Measurements from ENCODE around the gene CATSPERZ. TPM values are rescaled to one million over a fixed set of nuclear protein-coding genes. Genes with fewer than 3 reads are reported as not detected.

CATSPERZ gene
- total and polyA plus RNA-seq, 7 experiments from 2014 or later, result 0.60 TPM; not detected in 6

- H3K27me3 ChIP-seq (ENCODE audit: control insufficient read depth in 2 of 2, insufficient read depth in 2 of 2, low read length in 2 of 2), result no peaks in the 10 kb centered on the region
Observed at GRCh38 chr11:64348383-64349024, 48.3 kb downstream of the CATSPERZ start.

GRCh38 chr11:64349025-64349387 is 48.8 kb downstream of the CATSPERZ start:
- Histone ChIP-seq H3K4me3 (ENCODE audit: low read length) (no peak overlapping the region), H3K27ac (ENCODE audit: low read depth, low read length) (no peak overlapping the region), H3K27me3 (ENCODE audit: control insufficient read depth in 2 of 2, insufficient read depth in 2 of 2, low read length in 2 of 2) (no peaks in the 10 kb centered on the region), H3K4me1 (ENCODE audit: control insufficient read depth in 2 of 2, insufficient read depth in 2 of 2, low read length in 2 of 2) (no peaks in the 10 kb centered on the region), H3K9me3 (ENCODE audit: control insufficient read depth in 2 of 3, low read length in 3 of 3) (no peaks in the 10 kb centered on the region), H3K36me3 (ENCODE audit: control insufficient read depth in 2 of 3, insufficient read depth in 3 of 3, low read length in 3 of 3) (peaks cover 0 to 59% (median 9%) of the 10 kb centered on the region in 3 experiments)
- H3K4me3 Mint-ChIP-seq, result no peak overlapping the region
- CTCF ChIA-PET, result no interaction called here
- ATAC-seq (no peak), DNase-seq (no peak)
- H3K4me1 Mint-ChIP-seq, result peaks cover 4 to 12% (median 5%) of the 10 kb centered on the region in 7 donors
- no peaks in the 10 kb centered on the region for H3K27me3 Mint-ChIP-seq
- intact Hi-C loops (cut with micrococcal nuclease), result no loop called here
- no peaks in the 10 kb centered on the region for H3K9me3 Mint-ChIP-seq
- H3K27ac Mint-ChIP-seq, result no peak overlapping the region
- H3K36me3 Mint-ChIP-seq, result peaks cover 0 to 8% (median 5%) of the 10 kb centered on the region in 5 donors
- POLR2A ChIA-PET, result interaction anchor here (1.2 kb wide), 1 partner anchor 10 kb away, joined by 3 read pairs; no protein-coding TSS in a partner anchor

More at GRCh38 chr11:64348383-64349024, 48.3 kb downstream of the CATSPERZ start:
- Histone ChIP-seq H3K27ac (ENCODE audit: low read depth, low read length) (no peak overlapping the region), H3K4me1 (ENCODE audit: control insufficient read depth in 2 of 2, insufficient read depth in 2 of 2, low read length in 2 of 2) (no peaks in the 10 kb centered on the region), H3K4me3 (ENCODE audit: low read length) (no peak overlapping the region), H3K36me3 (ENCODE audit: control insufficient read depth in 2 of 3, insufficient read depth in 3 of 3, low read length in 3 of 3) (peaks cover 0 to 59% (median 10%) of the 10 kb centered on the region in 3 experiments), H3K9me3 (ENCODE audit: control insufficient read depth in 2 of 3, low read length in 3 of 3) (no peaks in the 10 kb centered on the region)
- ChIA-PET CTCF (no interaction called here), POLR2A (interaction anchor here (1.2 kb wide), 1 partner anchor 9 kb away, joined by 3 read pairs; no protein-coding TSS in a partner anchor)
- DNase-seq (no peak), ATAC-seq (no peak)
- Mint-ChIP-seq H3K4me1 (peaks cover 4 to 12% (median 5%) of the 10 kb centered on the region in 7 donors), H3K27ac (no peak overlapping the region), H3K4me3 (no peak overlapping the region), H3K9me3 (no peaks in the 10 kb centered on the region), H3K27me3 (no peaks in the 10 kb centered on the region), H3K36me3 (peaks cover 0 to 8% (median 5%) of the 10 kb centered on the region in 5 donors)
- intact Hi-C loops (cut with micrococcal nuclease), result no loop called here

- ATAC-seq (no peak), DNase-seq (no peak)
- no peaks in the 10 kb centered on the region for H3K9me3 Mint-ChIP-seq
- H3K4me1 ChIP-seq (ENCODE audit: control insufficient read depth in 2 of 2, insufficient read depth in 2 of 2, low read length in 2 of 2), result no peaks in the 10 kb centered on the region
- no peaks in the 10 kb centered on the region for H3K27me3 Mint-ChIP-seq
- H3K4me1 Mint-ChIP-seq, result peaks cover 4 to 12% (median 5%) of the 10 kb centered on the region in 7 donors
- H3K27ac Mint-ChIP-seq, result no peak overlapping the region
- H3K27ac ChIP-seq (ENCODE audit: low read depth, low read length), result no peak overlapping the region
- peaks cover 0 to 8% (median 5%) of the 10 kb centered on the region in 5 donors for H3K36me3 Mint-ChIP-seq
- no peak overlapping the region for H3K4me3 Mint-ChIP-seq
- H3K4me3 ChIP-seq (ENCODE audit: low read length), result no peak overlapping the region
- H3K9me3 ChIP-seq (ENCODE audit: control insufficient read depth in 2 of 3, low read length in 3 of 3), result no peaks in the 10 kb centered on the region
- ChIA-PET POLR2A (interaction anchor here (1.2 kb wide), 1 partner anchor 10 kb away, joined by 3 read pairs; no protein-coding TSS in a partner anchor), CTCF (no interaction called here)
- intact Hi-C loops (cut with micrococcal nuclease), result no loop called here
- peaks cover 0 to 55% (median 5%) of the 10 kb centered on the region in 3 experiments for H3K36me3 ChIP-seq (ENCODE audit: control insufficient read depth in 2 of 3, insufficient read depth in 3 of 3, low read length in 3 of 3)
- no peaks in the 10 kb centered on the region for H3K27me3 ChIP-seq (ENCODE audit: control insufficient read depth in 2 of 2, insufficient read depth in 2 of 2, low read length in 2 of 2)
Observed at GRCh38 chr11:64349404-64349803, 49.2 kb downstream of the CATSPERZ start.

GRCh38 chr11:64351136-64351631 is 51.0 kb downstream of the CATSPERZ start:
- H3K36me3 ChIP-seq (ENCODE audit: control insufficient read depth in 2 of 3, insufficient read depth in 3 of 3, low read length in 3 of 3), result peaks cover 0 to 52% (median 3%) of the 10 kb centered on the region in 3 experiments
- intact Hi-C loops (cut with micrococcal nuclease), result no loop called here
- no peak overlapping the region for H3K27ac ChIP-seq (ENCODE audit: low read depth, low read length)
- H3K4me1 ChIP-seq (ENCODE audit: control insufficient read depth in 2 of 2, insufficient read depth in 2 of 2, low read length in 2 of 2), result no peaks in the 10 kb centered on the region
- no peak overlapping the region for H3K4me3 ChIP-seq (ENCODE audit: low read length)
- H3K27me3 ChIP-seq (ENCODE audit: control insufficient read depth in 2 of 2, insufficient read depth in 2 of 2, low read length in 2 of 2), result no peaks in the 10 kb centered on the region
- no peak overlapping the region for H3K4me3 Mint-ChIP-seq
- no peaks in the 10 kb centered on the region for H3K36me3 Mint-ChIP-seq
- no peak overlapping the region for H3K27ac Mint-ChIP-seq
- POLR2A ChIA-PET, result interaction anchor here (0.6 kb wide), 2 partner anchors 42 to 144 kb away, joined by 3 read pairs; no protein-coding TSS in a partner anchor
- no peaks in the 10 kb centered on the region for H3K27me3 Mint-ChIP-seq
- DNase-seq, result no peak
- CTCF ChIA-PET, result no interaction called here
- ATAC-seq, result no peak
- H3K4me1 Mint-ChIP-seq, result peaks cover 0 to 8% (median 0%) of the 10 kb centered on the region in 7 donors
- no peaks in the 10 kb centered on the region for H3K9me3 ChIP-seq (ENCODE audit: control insufficient read depth in 2 of 3, low read length in 3 of 3)
- H3K9me3 Mint-ChIP-seq, result no peaks in the 10 kb centered on the region

- Mint-ChIP-seq H3K4me1 (peaks cover 5 to 13% (median 6%) of the 10 kb centered on the region in 7 donors), H3K9me3 (no peaks in the 10 kb centered on the region), H3K36me3 (peaks cover 0 to 3% (median 0%) of the 10 kb centered on the region in 5 donors), H3K27me3 (no peaks in the 10 kb centered on the region), H3K4me3 (no peak overlapping the region), H3K27ac (no peak overlapping the region)
- ChIA-PET POLR2A (no interaction called here), CTCF (interaction anchor here (0.5 to 3.5 kb wide), 4 partner anchors 35 to 1711 kb away, joined by 3 to 18 read pairs (median 4); partner anchors contain the start of genes PRDX5 and TRMT112)
- H3K27ac ChIP-seq (ENCODE audit: low read depth, low read length), result no peak overlapping the region
- H3K27me3 ChIP-seq (ENCODE audit: control insufficient read depth in 2 of 2, insufficient read depth in 2 of 2, low read length in 2 of 2), result no peaks in the 10 kb centered on the region
- H3K36me3 ChIP-seq (ENCODE audit: control insufficient read depth in 2 of 3, insufficient read depth in 3 of 3, low read length in 3 of 3), result peaks cover 0 to 52% (median 3%) of the 10 kb centered on the region in 3 experiments
- intact Hi-C loops (cut with micrococcal nuclease), result no loop called here
- DNase-seq (no peak), ATAC-seq (no peak)
- H3K4me1 ChIP-seq (ENCODE audit: control insufficient read depth in 2 of 2, insufficient read depth in 2 of 2, low read length in 2 of 2), result peaks cover 0 to under 1% of the 10 kb centered on the region in 2 donors
- no peak overlapping the region for H3K4me3 ChIP-seq (ENCODE audit: low read length)
- no peaks in the 10 kb centered on the region for H3K9me3 ChIP-seq (ENCODE audit: control insufficient read depth in 2 of 3, low read length in 3 of 3)
Observed at GRCh38 chr11:64352099-64352994, 52.2 kb downstream of the CATSPERZ start.

GRCh38 chr11:64352995-64353714 is 53.0 kb downstream of the CATSPERZ start:
- H3K27me3 Mint-ChIP-seq, result no peaks in the 10 kb centered on the region
- no peak overlapping the region for H3K27ac Mint-ChIP-seq
- ATAC-seq, result no peak
- H3K36me3 Mint-ChIP-seq, result peaks cover 0 to 3% (median 0%) of the 10 kb centered on the region in 5 donors
- POLR2A ChIA-PET, result interaction anchor here (0.7 kb wide), 1 partner anchor 36 kb away, joined by 3 read pairs; the partner anchor contains the start of genes PRDX5 and TRMT112
- Histone ChIP-seq H3K9me3 (ENCODE audit: control insufficient read depth in 2 of 3, low read length in 3 of 3) (no peaks in the 10 kb centered on the region), H3K4me1 (ENCODE audit: control insufficient read depth in 2 of 2, insufficient read depth in 2 of 2, low read length in 2 of 2) (peaks cover 0 to 9% of the 10 kb centered on the region in 2 donors), H3K4me3 (ENCODE audit: low read length) (no peak overlapping the region), H3K27ac (ENCODE audit: low read depth, low read length) (no peak overlapping the region), H3K36me3 (ENCODE audit: control insufficient read depth in 2 of 3, insufficient read depth in 3 of 3, low read length in 3 of 3) (peaks cover 0 to 51% (median 3%) of the 10 kb centered on the region in 3 experiments), H3K27me3 (ENCODE audit: control insufficient read depth in 2 of 2, insufficient read depth in 2 of 2, low read length in 2 of 2) (no peaks in the 10 kb centered on the region)
- H3K4me1 Mint-ChIP-seq, result peaks cover 5 to 20% (median 13%) of the 10 kb centered on the region in 7 donors
- H3K4me3 Mint-ChIP-seq, result no peak overlapping the region
- H3K9me3 Mint-ChIP-seq, result no peaks in the 10 kb centered on the region
- CTCF ChIA-PET, result interaction anchor here (0.5 to 3.5 kb wide), 5 partner anchors 36 to 1712 kb away, joined by 3 to 18 read pairs (median 3); partner anchors contain the start of genes PRDX5 and TRMT112
- DNase-seq, result no peak
- intact Hi-C loops (cut with micrococcal nuclease), result no loop called here

Data from naive thymus-derived CD4-positive, alpha-beta T cell (primary cell).